ENCODE results near the gene AFG1L.

AFG1L gene

DNA sequence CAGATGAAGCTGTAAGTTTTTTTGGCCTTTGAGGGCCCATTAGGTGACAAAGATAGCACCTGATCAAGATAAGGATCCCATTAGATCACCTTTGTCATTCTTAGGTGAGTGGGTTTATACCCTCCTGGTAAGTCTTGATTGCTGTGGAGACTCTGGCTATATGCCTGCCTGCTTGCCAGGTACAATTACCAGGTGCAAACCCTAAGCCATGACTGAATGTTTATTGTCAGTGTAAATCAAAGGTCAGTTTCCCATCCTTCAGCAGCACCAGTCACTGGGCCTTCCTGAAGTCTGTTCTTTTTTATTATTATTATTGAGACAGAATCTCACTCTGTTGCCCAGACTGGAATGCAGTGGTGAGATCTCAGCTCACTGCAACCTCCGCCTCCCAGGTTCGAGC, 159.5 kb downstream of the AFG1L start:
- no peak for DNase-seq (ENCODE audit: low read depth)

DNA sequence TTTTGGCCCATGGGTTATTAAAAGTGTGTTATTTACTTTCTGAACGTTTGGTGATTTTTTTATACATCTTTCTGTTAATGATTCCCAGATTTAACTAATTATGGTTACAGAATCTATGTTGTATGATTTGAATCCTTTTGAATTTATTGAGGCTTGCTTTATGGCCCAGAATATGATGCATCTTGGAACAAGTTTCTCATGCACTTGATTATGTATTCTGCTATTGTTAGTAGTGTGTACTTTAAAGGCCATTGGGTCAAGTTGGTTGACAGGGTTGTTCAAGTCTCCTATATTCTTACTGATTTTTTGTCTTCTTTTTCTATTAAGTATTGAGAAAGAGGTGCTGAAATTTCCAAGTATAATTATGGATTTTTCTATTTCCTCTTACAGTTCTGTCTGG, 160.8 kb downstream of the AFG1L start:
- no peak for DNase-seq (ENCODE audit: low read depth)

DNA sequence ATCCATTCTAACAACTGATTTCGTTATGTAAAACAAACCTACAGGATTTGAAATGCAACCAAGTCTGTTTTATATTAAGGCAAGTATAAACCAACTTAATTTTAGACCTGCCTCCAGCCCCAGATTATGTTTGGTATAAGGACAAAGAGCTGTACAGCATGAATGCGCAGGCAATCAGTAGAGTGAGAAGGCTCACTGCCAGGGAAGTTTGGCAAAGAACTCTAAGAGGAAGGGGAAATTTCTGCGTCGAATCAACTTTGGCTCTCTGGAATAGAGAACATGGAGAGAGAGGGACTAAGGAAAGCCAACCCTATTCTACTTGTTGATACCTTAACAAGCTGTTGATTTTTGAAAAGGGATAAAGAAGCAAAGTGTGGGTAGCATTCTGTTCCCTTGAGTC, 168.9 kb downstream of the AFG1L start:
- no peak for DNase-seq (ENCODE audit: low read depth)

DNA sequence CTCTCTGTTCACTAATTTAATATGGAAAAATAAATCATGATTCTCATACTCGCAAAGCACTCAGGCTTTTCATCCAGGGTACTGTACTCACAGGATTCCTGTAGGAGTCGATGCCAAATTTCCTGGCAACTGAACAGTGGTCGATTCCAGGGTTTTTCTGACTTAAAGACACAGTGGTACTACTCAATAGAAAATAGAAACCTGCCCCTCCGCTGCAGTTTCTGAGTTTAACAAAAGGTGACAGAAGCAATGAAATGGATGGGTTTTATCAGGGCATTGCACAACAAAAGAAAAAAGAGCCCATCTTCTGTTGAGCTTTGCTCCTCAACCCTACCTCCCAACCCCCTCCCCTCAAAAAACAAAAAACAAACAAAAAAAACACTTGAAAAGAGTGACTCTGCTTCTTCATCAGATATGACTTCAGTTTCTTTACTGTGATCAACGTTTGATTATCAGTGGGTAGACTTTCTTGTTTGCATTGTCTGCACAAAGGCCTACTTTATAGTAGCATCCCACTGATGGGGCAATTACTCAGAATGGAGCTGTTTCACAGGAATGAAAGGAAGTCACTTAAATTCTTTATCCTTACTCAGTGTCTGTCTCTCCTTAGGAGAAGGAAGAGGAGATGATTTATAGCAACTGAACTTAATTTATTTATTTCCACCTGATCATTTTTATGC, 169.7 kb downstream of the AFG1L start:
- DNase-seq (ENCODE audit: low read depth): peak; percentile 41

DNA sequence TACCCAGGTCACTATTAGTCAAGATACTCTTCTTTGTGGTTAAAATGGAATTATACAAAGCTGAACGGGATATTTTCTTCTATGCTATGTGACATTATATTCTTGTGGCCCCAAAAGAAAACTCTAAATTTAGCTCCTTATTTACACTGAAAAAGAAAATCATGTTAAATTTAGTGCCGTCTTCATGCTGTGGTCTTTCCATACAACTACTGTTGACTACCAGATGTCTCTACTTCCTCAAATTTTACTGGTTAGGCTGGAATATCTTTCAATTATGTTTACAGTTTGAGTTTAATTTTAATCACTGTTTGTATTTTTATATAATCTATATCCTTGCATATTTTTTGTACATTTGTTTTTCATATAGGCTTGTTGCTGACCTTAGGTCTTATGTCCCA, 170.2 kb downstream of the AFG1L start:
- no peak for DNase-seq (ENCODE audit: low read depth)

DNA sequence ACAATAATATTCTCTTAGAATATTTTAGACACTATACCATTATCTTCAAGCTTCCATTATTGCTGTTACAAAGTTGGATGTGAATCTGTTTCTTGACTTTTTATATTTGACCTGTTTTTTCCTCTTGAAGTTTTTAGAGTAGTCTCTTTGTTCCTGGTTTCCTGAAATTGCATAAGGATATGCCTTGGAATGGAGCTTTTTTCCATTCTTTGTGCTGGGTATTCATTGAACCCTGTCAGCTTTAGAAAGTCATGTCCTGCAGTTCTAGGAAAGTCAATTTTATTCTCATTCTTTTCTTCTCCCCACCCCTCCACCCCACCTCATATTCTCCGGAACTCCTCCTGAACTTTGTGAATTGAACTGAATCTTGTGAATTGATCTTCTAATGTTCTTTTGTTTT, 173.5 kb downstream of the AFG1L start:
- no peak for DNase-seq (ENCODE audit: low read depth)

DNA sequence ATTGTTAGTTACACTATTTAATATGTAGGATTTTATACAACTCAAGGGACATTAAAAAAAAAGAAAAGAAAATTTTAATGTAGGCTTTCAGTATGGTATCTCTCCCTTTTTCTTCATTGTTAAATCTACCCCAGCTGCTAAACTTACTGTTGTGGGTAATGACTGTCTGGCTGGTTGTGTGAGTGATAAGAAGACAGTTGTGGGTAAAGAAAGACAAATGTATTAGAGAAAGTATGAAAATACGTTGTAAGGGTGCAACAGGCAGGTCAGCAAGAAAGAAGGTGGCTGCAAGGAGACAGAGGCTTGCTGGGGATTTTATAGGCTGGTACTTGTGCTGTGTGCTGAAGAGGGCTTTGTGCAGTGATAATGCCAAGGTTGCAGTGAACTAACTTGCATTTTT, 174.5 kb downstream of the AFG1L start:
- no peak for DNase-seq (ENCODE audit: low read depth)

DNA sequence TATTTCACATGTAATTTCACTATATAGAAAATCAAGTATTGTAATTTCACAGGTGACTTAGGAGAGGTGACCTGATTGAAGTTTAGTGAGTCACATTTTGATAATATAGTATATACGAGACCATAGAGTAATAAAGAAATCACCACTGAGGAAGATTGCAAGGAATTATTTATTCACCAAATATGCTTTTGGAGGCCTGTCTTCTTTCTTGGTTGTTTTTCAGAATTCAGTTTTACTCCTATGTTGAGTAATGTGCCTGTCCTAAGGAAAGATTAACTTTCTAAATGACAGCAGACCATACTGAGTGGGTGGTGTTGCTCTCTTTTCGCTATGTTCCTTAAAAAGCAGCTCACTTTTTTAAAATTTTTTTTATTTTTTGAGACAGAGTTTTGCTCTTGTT, 178.3 kb downstream of the AFG1L start:
- DNase-seq (ENCODE audit: low read depth): no peak

DNA sequence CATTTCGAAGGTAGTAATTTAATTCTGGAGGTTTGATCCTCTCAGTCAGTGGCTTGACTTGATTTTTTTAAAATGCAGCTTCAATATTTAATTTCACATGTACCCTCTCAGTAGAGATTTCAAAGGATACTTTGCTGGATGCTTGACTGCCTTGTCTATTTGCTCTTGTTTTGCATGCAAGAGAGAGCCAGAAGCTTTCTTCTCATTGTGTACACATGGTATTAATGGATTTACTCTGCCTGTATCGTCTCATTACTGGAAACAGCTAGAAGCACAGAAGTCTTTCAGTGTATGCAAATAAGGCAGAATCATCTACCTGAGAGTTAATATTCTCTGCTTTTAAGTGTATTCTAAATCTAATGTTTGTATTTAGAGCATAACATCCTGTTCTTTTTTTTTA, 181.5 kb downstream of the AFG1L start:
- DNase-seq (ENCODE audit: low read depth): no peak

DNA sequence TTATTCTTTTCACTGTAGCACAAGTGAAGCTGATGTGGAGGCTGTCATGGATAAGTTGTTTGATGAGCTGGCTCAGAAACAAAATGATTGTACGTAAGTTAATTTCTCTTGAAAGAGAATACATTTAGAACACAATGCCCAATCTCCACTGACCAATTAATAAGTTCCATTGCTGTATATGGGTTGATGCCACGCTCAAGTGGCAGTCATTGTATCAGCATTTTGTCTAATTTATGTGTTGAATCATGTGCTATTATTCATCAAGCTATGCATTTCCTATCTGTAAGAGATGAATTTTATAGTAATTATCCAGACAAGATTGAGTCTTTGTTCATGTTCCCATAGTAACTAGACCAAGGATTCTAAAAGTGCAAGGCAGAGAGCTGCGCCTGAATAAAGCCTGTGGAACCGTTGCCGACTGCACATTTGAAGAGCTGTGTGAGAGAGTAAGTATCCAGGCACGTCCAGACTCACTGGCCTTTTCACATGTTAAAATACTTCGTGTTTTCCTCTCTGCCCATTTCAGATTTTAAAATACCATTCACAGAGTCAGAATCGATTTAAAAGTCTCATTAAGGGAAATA, 182.1 kb downstream of the AFG1L start:
- no peak for DNase-seq (ENCODE audit: low read depth)

DNA sequence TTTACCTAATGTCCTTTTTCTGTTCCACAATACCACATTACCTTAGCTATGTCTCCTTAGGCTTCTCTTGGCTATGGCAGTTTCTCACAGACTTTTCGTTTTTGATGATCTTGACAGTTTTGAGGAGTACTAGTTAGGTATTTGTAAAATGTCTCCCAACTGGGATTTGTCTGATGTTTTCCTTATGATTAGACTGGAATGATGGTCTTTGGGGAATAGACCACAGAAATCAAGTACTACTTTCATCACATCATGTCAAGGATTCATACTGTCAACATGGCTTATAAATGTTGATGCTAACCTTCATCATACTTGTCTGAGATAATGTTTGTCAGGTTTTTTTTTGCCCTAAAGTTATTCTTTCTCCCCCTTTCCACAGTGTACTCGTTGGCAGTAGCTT, 187.7 kb downstream of the AFG1L start:
- no peak for DNase-seq (ENCODE audit: low read depth)

DNA sequence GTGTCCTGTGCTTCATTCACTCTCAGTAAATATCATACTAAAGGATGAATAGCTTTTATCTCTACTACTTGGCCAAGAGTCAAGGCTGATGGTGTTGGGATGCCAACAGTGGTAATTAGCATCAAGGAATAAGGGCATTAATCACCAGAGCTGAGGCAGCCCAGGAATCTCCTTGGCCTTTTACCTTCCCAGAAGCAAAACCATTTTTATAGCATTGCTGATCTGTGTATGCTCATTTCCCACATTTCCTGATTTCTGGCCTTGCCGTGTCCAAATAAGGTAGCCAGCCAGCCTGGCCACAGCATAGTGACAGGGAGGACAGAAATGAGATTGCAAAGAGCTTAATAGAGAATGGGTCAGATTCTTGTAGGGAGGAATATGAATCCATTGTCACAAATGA, 189.2 kb downstream of the AFG1L start:
- peak; percentile 57 for DNase-seq (ENCODE audit: low read depth)

DNA sequence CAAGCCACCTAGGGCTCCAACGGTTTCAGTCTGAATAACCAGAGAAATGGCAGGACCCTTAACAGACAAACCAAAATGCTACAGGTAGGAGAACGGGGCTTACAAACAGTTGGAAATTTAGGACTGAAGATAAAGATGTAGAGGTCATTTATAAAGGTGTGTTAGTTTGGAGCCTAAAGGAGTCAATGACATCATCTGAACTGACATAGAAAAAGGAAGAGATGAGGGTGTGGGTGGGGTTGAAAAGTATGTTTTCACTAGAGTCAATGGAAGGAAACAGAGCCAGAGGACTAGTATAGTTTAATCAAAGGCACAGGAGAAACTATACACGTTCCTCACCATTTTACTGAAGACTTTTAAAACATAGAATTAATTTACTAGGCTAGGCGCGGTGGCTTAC, 194.8 kb downstream of the AFG1L start:
- DNase-seq (ENCODE audit: low read depth): no peak

DNA sequence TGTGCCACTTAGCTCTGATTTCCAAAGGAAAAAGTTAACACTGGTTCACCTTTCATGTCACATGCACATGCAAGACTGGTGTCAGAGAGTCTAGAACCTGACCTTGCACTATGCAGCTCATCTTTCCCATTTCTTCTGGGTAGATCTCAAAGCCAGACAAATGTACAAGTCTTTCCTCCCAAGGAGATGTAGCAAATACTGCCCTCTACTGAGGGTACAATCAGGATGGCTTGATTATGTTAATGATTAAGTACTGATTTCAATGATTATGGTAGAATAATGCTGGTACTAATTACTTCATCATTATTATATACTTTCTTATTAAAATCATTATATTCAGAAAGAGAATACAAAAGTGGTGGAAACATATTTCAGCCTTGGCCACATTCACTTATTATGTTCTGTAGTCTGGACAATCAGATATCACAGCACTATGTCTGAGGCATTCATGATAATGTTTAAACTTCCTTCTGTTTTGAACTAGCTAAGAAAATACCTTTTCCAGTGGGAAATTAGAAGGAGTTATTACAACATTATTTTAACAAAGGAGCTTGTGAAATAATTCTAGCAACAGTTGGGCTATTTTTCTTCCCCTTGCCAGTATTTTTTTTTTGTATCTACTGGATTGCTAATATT, 197.4 kb downstream of the AFG1L start:
- DNase-seq (ENCODE audit: low read depth): peak; percentile 57

DNA sequence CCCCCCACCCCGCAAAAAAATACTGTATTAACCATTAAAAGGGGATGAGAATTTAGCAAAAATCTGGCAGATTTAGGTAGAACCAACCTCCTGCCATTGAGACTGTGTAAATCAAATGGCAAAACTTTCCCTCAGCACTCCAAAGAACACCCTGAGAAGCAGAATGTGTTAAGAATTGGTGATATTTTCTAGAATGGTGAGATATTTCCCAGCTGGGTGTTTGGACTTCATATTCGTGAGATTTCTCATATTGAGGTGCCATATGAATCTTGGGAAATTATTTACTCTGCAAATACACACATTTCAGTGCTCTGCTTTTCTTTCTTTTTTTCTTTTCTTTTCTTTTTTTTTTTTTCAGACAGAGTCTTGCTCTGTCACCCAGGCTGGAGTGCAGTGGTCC, 199.6 kb downstream of the AFG1L start:
- no peak for DNase-seq (ENCODE audit: low read depth)

DNA sequence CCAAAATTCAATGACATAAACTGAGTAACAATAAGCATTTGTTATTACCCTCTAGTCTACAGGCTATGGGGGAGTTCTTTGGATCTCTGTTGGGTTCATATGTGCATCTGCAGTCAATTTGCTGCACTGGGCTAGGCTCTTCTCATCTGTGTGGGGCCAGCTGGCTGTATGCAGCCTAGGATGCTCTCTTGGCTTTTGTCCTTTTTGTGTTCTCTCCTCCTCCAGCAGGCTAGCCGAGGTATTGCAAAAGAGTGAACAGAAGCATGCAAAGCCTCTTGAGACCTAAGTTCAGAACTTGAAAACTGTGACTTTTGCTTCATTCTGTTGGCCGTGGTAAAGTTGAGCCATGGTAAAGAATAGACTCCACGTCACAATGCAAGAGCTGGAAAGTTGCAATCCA, 203.0 kb downstream of the AFG1L start:
- DNase-seq (ENCODE audit: low read depth): peak; percentile 40

DNA sequence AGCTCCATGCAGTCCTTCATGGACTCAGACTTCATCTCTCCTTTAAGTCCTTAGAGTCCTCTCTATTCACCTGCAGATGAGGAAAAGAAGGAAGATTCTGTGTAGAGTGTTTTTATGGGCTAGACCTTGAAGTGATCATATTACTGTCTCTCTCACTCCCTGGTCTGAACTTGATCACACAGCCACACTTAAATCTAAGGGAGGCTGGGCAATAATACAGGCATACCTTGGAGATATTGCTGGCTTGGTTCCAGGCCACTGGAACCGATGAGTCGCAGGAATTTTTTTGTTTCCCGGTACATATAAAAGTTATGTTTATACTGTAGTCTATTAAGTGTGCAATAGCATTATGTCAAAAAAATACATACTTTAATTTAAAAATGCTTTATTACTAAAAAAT, 206.7 kb downstream of the AFG1L start:
- peak; percentile 55 for DNase-seq (ENCODE audit: low read depth)

DNA sequence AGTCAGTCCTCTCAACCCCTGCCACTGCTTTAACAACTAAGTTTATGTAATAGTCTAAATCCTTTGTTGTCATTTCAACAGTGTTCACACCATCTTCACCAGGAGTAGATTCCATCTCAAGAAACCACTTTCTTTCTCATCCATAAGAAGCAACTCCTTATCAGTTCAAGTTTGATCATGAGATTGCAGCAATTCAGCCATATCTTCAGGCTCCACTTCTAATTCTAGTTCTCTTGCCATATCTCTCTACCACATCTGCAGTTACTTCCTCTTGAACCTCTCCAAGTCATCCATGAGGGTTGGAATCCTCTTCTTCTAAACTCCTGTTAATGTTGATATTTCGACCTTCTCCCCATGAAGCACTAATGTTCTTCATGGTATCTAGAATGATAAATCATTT, 208.0 kb downstream of the AFG1L start:
- no peak for DNase-seq (ENCODE audit: low read depth)

DNA sequence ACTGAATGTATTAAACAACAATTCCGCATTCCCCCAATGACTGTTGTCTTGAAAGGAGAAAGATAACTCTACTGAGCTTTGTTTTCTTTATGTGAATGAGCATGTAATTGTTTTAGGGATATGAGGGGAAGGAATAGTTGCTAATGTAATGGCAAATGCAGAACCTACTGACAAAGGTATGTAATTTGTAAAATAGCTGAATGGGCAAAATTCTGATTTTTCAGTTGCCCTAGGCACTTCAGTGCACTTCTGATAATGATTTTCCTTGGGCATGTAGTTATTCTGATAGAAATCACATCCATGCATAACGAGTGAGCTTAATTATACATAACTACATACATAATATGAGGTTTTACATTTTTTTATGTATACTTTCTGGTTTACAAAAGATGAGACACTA, 212.5 kb downstream of the AFG1L start:
- DNase-seq (ENCODE audit: low read depth): no peak

DNA sequence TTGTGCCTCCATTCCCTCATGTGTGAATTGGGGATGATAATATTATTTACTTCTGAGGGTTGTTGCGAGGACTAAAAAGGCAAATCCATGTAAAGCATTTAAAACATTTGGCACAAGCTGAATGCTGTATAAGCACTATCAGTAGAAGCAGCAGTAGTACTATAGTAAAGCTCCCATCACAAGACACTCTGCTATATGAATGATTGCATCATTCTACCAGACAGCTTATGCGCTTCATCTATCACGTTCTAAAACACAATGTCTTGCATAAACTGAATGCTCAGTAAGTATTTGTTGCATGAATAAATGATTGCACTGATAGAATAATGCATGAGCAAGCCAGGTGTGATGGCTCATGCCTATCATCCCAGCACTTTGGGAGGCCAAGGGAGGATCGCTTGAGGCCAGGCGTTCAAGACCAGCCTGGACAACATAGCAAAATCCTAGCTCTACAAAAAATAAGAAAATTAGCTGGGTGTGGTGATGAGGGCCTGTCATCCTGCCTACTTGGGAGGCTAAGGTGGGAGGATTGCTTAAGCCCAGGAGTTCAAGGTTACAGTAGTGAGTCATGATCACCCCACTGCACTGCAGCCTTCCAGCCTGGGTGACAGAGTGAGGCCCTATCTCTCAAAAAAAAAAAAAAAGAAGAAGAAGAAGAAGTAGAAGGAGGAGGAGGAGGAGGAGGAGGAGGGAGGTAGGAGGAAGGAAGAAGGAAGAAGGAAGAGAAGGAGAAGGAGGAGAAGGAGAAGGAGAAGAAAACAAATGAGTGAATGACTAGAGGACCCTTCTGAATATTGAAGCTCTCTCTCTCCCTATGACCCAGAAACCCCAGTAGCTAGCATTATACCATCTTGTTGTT, 215.8 kb downstream of the AFG1L start:
- DNase-seq (ENCODE audit: low read depth): no peak

DNA sequence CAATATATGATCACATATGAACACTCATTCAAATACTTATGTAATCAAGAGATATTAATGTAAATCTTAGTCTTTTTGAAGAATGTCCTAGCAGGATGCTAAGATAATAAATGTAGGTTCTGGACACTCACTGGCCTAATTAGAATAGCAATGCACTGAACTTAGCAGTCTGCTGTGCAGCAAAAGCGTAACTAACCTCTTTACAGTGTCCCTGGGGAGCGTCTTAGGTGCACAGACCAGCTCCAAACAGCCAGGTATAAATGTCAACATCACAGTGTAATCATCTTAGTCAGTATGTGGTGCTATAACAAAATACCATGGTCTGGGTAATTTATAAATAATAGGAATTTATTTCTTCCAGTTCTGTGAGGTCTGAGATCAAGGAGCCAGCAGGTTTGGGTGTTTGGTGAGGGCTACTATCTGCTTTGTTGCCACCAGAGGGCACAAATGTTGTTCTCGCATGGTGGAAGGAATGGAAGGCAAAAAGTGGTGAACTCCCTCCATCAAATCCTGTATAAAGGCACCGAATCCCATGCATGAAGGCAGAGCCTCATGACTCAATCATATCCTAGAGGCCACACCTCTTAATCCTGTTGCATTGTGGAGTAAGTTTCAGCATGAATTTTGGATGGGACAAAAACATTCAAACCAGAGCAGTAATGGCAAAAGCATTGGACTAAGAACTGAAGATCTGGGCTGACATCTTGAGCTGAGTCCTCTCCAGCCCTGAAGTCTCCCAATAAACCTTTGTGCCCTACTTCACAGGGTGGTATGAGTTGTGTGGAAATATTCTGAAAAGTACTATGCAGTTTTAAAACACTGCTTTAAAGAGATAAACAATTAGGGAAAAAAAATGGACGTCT, 224.1 kb downstream of the AFG1L start:
- DNase-seq (ENCODE audit: low read depth): peak; percentile 32

DNA sequence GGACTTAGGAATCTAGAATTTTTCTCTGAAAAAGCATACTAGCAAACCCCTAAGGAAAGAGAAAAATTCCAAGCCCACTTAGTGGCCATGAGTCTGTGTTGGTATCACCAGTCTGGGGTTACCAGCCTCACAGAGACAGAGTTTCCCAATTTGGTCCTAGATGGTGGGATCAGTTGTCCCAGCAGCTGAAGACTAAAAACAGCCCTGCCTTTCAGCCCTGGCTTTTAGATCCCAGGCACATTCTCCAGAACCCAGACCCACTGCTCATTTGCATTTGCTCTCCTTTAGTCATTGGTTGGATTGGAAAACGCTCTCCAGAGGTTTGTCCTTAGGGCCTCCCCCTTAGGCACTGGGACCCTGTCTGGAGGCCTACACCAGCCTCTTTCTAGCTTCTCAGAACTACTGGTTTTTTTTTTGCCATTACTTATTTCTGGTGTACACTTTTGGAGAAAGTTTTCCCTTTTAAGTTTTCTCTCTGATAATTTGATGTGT, 226.8 kb downstream of the AFG1L start:
- DNase-seq (ENCODE audit: low read depth): no peak
